Neural crest cell (in vitro differentiated cells): ENCODE measurements around the gene CANT1. TPM values are rescaled to one million over a fixed set of nuclear protein-coding genes. Genes with fewer than 3 reads are reported as not detected.

Experiments used
- DNase-seq: peaks from one replicate; pipeline ENCODE4 v3.0.0; 2021; ENCODE audit warnings: low read depth, mixed read lengths, low spot score
- H3K27ac Mint-ChIP-seq: one replicate; pipeline ENCODE4 v1.8.0; 2021; ENCODE audit warnings: mild to moderate bottlenecking, mixed read lengths; ENCODE audit not compliant: unreplicated experiment
- H3K27me3 Mint-ChIP-seq: 2 replicates; pipeline ENCODE4 v1.8.0; 2021; ENCODE audit warnings: low read depth, mild to moderate bottlenecking, mixed read lengths
- H3K36me3 Mint-ChIP-seq: 2 replicates; pipeline ENCODE4 v1.8.0; 2021; ENCODE audit warnings: low read depth, mild to moderate bottlenecking, mixed read lengths
- H3K4me1 Mint-ChIP-seq: 2 replicates; pipeline ENCODE4 v1.8.0; 2021; ENCODE audit warnings: mixed read lengths
- H3K4me3 Mint-ChIP-seq: one replicate; pipeline ENCODE4 v1.8.0; 2021; ENCODE audit warnings: mild to moderate bottlenecking, mixed read lengths
- H3K9me3 Mint-ChIP-seq: 2 replicates; pipeline ENCODE4 v1.8.0; 2021; ENCODE audit warnings: mixed read lengths
- CTCF ChIP-seq: fragments of 200-600 bp; sonication (generic); conservative IDR thresholded peaks from 2 replicates; pipeline ENCODE4 v1.5.0; 2021; ENCODE audit warnings: antibody characterized with exemption, mild to moderate bottlenecking
- total RNA-seq: library from RNA; stranded (reverse); gene quantifications from 2 replicates; pipeline ENCODE4 v1.2.1, GENCODE V29; 2021

Gene CANT1
- total RNA-seq, 1 donor from 2014 or later, result 63.8 TPM

- H3K27me3 Mint-ChIP-seq, result no peaks in the 10 kb centered on the region
- peaks cover 4% of the 10 kb centered on the region for H3K4me1 Mint-ChIP-seq
- DNase-seq, result no peak
- H3K4me3 Mint-ChIP-seq, result no peak overlapping the region
- H3K9me3 Mint-ChIP-seq, result no peaks in the 10 kb centered on the region
- H3K27ac Mint-ChIP-seq, result no peak overlapping the region
- no peak for TF ChIP-seq CTCF
- peaks cover 5% of the 10 kb centered on the region for H3K36me3 Mint-ChIP-seq
These were observed 14.4 kb downstream of the CANT1 start for GRCh38 chr17:78995022-78995760.

GRCh38 chr17:78993981-78994671, 15.4 kb downstream of the CANT1 start:
- DNase-seq, result no peak
- Mint-ChIP-seq H3K27ac (no peak overlapping the region), H3K4me1 (peaks cover 4% of the 10 kb centered on the region), H3K9me3 (no peaks in the 10 kb centered on the region), H3K27me3 (no peaks in the 10 kb centered on the region), H3K36me3 (peaks cover 5% of the 10 kb centered on the region), H3K4me3 (no peak overlapping the region)
- TF ChIP-seq CTCF, result no peak

GRCh38 chr17:78993241-78993956, 16.2 kb downstream of the CANT1 start:
- peaks cover 5% of the 10 kb centered on the region for H3K36me3 Mint-ChIP-seq
- H3K27me3 Mint-ChIP-seq, result no peaks in the 10 kb centered on the region
- peaks cover 4% of the 10 kb centered on the region for H3K4me1 Mint-ChIP-seq
- no peaks in the 10 kb centered on the region for H3K9me3 Mint-ChIP-seq
- no peak overlapping the region for H3K27ac Mint-ChIP-seq
- H3K4me3 Mint-ChIP-seq, result no peak overlapping the region
- peak; percentile 68 for DNase-seq
- TF ChIP-seq CTCF, result peak; percentile 85

- H3K27ac Mint-ChIP-seq, result no peak overlapping the region
- H3K27me3 Mint-ChIP-seq, result no peaks in the 10 kb centered on the region
- no peaks in the 10 kb centered on the region for H3K9me3 Mint-ChIP-seq
- DNase-seq, result no peak
- TF ChIP-seq CTCF, result no peak
- H3K4me3 Mint-ChIP-seq, result no peak overlapping the region
- peaks cover 4% of the 10 kb centered on the region for H3K4me1 Mint-ChIP-seq
- peaks cover 5% of the 10 kb centered on the region for H3K36me3 Mint-ChIP-seq
These were observed 16.9 kb downstream of the CANT1 start for GRCh38 chr17:78992542-78993212.

- H3K9me3 Mint-ChIP-seq, result no peaks in the 10 kb centered on the region
- peaks cover 4% of the 10 kb centered on the region for H3K4me1 Mint-ChIP-seq
- DNase-seq, result no peak
- H3K27ac Mint-ChIP-seq, result no peak overlapping the region
- no peak for TF ChIP-seq CTCF
- H3K27me3 Mint-ChIP-seq, result no peaks in the 10 kb centered on the region
- no peak overlapping the region for H3K4me3 Mint-ChIP-seq
- peaks cover 5% of the 10 kb centered on the region for H3K36me3 Mint-ChIP-seq
These were observed 17.5 kb downstream of the CANT1 start for GRCh38 chr17:78991906-78992532.
